Adrenal gland (tissue), 5 donors: ENCODE results near the gene IPO9.

Experiments
- POLR2A ChIP-seq, 2 donors: fragments of 450-650 bp; IDR thresholded peaks; one replicate each; pipeline ENCODE4 v1.6.1; 2017; ENCODE audit warnings: antibody characterized with exemption in 2 of 2, mild to moderate bottlenecking in 2 of 2, moderate library complexity in 1 of 2
- TF ChIP-seq, protein P1 (sequence below), 6 experiments: fragments of 450-650 bp in 4 of 6; fragments of 200-600 bp in 2 of 6; sonication (generic) in 1 of 6; IDR thresholded peaks; 1 replicate in 5 of 6; 2 replicates in 1 of 6; pipeline versions ENCODE4 v1.5.1 to v1.8.0; 2016 to 2021; ENCODE audit warnings: antibody characterized with exemption in 6 of 6, mild to moderate bottlenecking in 2 of 6, moderate library complexity in 1 of 6
- donor health status: DM: no; HTN: no; CAD: no.

DNA sequence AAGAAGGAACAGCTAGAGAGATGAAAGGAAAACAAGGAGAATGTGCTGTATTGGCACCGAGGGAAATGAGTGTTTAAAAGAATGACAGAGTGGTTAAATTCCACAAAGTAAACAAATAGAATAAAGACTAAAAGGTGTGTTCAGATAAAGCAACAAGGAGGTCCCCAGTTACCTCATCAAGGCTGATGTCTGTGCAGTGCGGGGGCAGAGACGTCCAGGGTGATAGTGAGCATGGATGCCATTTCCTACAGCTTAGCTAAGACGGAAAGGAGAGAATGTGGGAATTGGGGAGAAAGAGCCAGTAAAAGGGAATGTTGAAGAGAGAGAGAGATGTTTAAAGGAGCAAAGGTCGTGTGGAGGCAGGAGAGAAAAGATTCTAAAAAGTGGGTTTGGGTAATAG is 101.8 kb downstream of the IPO9 start:
- TF ChIP-seq, protein P1, sequence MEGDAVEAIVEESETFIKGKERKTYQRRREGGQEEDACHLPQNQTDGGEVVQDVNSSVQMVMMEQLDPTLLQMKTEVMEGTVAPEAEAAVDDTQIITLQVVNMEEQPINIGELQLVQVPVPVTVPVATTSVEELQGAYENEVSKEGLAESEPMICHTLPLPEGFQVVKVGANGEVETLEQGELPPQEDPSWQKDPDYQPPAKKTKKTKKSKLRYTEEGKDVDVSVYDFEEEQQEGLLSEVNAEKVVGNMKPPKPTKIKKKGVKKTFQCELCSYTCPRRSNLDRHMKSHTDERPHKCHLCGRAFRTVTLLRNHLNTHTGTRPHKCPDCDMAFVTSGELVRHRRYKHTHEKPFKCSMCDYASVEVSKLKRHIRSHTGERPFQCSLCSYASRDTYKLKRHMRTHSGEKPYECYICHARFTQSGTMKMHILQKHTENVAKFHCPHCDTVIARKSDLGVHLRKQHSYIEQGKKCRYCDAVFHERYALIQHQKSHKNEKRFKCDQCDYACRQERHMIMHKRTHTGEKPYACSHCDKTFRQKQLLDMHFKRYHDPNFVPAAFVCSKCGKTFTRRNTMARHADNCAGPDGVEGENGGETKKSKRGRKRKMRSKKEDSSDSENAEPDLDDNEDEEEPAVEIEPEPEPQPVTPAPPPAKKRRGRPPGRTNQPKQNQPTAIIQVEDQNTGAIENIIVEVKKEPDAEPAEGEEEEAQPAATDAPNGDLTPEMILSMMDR (IDR thresholded peaks at IDR 0.05): no peak
- no peak for TF ChIP-seq POLR2A (IDR thresholded peaks at IDR 0.05)
